Left lobe of liver (tissue), 2 donors: ENCODE results near the gene FAAP24. TPM values are rescaled to one million over a fixed set of nuclear protein-coding genes. Genes with fewer than 3 reads are reported as not detected.
"Not testable (repeated sequence)": the region's sequence is repeated elsewhere in the genome, so short reads cannot be mapped to it uniquely, and the experiment has no call there.

Experiments used
- ATAC-seq: fragments of 200-7000 bp; cut with Tn5 transposase; one replicate; pipeline ENCODE4 v1.9.1; 2020; ENCODE audit warnings: mild to moderate bottlenecking, moderate library complexity
- DNase-seq: peaks from one replicate; pipeline ENCODE4 v3.0.0-alpha.2; 2020; ENCODE audit warnings: low spot score
- total RNA-seq: library from RNA; stranded (reverse); gene quantifications from one replicate; pipeline ENCODE4 v1.2.1, GENCODE V29; 2021
- donor health status: DM: no; HTN: no; CAD: no; lungs with moderate emphysema.
- donor health status: DM: no; HTN: yes; CAD: no.

Gene FAAP24
- total RNA-seq, 1 donor from 2014 or later, result 1.1 TPM

DNA sequence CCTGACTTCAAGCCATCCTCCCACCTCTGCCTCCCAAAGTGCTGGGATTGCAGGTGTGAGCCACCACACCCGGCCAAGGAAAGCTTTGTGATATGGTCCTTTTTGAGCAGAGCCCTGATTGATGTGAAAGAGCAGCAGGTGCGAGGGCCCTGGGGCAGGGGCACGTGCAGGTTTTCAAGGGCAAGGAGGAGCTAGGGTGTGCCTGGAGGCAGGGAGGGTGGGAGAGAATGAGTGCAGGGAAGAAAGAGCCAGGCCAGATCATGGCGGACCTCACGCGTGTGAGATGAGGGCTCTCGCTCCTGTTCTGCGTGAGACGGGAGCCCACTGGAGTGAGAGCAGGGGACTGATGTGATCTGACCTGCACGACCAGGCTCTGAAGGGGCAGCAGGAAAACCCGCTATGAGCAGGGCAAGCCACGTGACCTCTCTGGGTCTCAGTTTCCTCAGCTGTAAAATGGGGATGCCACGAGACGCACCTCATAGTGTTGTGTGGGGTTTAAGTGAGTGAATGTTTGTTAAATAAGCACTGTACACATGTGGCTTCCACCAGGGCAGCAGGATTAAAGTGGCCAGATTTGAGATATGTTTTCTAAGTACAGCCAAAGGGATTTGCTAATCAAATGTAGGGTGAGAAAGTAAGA, 25.8 kb downstream of the FAAP24 start:
- ATAC-seq (no peak), DNase-seq (no peak)

DNA sequence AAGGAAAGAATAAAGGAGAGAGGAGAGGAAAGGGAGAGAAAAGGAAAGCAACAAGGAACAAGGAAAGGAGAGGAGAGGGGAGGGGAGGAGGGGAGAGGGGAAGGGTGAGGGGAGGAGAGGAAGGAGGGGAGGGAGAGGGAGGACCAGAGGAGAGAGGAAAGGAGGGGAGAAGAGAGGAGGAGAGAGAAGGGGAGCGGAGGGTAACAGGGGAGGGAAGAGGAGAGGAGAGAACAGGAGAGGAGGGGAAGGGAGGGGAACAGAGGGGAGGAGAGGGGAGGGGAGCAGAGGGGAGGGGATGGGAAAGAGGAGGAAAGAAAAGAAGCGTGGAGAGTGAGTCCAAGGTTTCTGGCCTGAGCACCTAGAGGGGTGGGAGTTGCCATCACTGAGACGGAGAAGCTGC, 26.7 kb downstream of the FAAP24 start:
- ATAC-seq (no peak), DNase-seq (no peak)

DNA sequence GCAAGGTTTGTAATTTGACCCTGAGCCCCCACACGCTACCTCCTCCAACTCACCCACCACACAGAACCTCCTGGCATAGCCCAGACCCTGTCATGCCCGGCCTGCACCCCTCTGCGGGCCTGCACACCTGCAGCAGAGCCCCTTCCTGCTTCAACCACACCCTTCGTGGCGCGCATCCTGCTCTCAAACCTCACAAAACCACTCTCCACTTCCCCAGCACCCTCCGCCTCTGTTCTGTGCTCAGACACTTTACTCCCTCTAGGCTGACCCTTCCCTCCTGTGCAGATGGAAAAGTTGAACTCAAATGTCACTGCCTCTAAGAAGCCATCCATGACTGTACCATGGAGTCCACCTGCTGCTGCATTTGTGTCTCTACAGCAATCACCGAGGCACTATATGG, 28.5 kb downstream of the FAAP24 start:
- no peak for ATAC-seq
- DNase-seq, result no peak

DNA sequence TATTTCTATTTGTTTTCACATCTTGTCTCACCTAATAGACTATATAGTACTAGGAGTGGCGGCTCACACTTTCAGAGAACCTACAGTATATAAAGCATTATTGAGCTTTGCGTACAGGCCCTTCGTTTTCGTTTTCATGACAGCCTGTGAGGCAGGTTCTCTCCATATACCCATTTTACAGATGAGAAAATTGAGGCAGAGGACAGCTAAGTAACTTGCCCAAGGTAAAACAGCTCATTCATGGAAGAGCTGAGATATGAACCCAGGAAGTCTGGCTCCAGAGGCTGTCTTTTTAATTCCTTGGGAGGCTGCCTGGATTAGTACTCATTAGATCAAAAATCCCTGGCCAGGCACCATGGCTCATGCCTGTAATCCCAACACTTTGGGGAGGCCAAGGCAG, 28.9 kb downstream of the FAAP24 start:
- ATAC-seq (no peak), DNase-seq (no peak)

DNA sequence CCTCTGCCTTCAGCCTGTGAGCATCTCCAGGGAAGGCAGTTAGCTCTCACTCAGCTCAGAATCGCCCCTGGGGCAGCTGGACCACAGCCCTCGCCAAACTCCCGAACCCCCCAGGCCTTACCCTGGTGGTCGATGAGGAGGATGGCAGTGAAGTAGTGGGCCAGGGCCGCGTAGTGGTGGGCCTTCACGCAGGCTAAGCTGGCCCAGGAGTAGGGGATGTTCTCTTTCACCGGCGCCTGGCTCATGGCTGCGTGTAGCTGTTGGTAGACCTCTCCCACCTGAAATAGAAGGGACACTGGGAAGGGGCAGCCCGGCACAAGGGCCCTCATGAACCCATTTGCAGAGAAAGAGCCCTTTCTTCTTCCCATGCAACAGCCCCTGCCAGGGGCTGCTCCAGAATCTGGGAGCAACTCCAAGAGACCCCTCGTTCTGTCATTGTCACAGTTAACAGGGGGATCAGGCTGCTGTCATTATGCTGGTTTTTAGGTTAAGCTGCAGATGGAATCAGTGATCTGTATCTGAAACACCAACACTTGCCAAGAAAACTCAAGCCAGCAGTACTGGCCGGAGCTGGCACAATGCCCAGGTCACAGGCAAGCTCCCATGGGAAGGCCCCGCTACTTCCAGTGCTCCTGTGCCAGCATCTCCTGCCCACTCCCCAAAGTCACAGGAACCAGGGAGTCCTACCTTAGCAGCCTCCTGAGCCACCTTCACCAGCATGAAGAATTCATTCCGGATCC, 30.3 kb downstream of the FAAP24 start:
- ATAC-seq, result peak; percentile 83
- DNase-seq, result peak; percentile 70

DNA sequence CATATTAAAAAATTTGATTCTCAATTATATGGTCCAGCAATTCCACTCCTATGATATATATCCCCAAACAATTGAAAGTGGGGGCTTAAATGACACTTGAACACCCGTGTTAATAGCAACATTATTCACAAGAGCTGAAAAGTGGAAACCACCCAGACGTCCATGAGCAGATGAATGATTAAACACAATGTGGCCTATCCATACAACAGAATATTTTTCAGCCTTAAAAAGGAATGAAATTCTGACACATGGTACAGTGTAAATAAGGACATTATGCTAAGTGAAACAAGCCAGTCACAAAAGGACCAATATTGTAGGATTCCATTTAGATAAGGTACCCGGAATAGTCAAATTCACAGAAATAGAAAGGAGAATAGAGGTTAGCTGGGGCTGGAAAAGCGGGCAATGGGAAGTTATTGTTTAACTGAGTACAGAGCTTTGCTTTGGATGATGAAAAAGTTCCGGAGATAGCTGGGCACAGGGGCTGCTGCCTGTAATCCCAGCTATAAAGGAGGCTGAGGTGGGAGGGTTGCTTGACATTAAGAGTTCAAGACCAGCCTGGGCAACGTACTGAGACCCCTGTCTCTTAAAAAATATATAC, 31.5 kb downstream of the FAAP24 start:
- peak; percentile 80 for ATAC-seq
- not testable (repeated sequence) for DNase-seq

DNA sequence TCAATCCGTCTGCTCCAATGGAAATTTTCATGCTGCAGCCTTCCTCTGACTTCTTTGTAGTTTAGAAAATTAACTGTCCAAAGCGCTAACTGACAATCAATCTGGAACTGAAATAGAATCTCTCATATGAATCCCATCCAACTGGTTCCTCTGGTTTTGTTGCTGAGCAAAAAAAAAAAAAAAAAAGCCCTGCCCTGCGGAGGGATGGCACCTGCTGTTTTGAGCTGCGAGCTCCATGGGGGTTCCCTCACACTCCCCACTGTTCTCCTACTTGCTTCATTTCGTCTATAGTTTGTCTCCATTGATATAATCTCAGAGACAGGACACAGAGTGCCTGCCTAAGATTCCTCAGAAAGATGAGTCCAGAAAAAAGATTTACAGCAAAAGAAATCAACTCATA, 33.4 kb downstream of the FAAP24 start:
- ATAC-seq (no peak), DNase-seq (no peak)

DNA sequence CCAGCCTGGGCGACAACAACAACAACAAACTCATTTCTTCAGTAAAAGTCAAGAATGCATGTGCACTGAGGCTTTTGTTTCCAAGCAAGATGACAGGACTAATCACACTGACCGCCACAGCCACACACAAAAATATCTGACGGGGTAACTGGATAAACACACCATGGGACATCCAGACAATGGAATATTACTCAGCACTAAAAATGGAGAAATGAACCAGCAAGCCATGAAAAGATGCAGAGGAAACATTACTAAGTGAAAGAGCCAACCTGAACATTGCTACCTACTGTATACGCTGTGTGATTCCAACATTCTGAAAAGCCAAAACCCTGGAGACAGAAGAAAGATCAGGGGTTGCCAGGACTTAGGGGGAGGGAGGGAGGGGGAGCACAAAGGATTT, 36.7 kb downstream of the FAAP24 start:
- no peak for DNase-seq
- no peak for ATAC-seq

DNA sequence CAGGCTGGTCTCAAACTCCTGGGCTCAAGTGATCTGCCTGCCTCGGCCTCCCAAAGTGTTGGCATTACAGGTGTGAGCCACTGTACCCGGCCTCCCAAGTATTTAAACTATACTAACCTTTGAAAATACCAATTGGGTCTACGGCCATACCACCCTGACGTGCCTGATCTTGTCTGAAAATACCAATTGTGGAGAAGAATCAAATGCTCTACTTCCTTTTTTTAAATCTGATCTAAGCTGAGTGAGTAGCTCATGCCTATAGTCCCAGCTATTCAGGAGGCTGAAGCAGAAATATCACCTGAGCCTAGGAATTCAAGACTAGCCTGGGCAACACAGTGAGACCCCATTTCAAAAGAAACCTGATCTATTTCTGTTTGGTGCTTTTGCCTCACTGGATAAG, 38.8 kb downstream of the FAAP24 start:
- not testable (repeated sequence) for ATAC-seq, DNase-seq

DNA sequence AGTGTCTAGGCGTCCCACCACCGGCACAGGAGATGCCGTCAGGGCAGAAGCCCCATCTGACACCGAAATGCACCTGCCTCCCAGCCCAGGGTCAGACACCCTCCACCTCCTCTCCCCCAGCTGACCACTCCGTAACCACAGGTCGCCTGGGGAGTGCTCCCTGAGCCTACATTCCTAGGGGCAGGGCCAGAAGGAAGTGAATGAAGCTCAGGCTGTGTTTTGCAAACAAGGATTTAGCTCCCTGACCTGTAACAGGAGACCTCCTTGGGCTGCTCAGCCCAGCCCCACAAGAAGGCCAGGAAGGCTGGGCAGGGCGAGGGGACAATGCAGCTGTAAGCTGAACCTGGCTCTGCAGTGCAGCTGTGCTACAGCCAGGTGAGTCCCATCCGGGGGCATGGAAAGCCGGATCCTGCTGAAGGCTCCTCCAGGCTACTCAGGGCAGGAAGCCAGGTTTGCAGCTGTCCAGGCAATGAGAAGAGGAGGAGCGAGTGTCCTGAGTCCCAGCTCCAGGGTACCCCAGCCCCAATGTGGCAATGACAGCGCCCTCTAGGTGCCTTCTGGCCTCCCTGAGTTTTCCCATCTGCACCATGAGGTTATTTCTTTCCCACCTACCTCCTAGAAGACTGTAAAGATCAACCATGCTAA, 50.6 kb downstream of the FAAP24 start:
- DNase-seq, result no peak
- ATAC-seq, result no peak

DNA sequence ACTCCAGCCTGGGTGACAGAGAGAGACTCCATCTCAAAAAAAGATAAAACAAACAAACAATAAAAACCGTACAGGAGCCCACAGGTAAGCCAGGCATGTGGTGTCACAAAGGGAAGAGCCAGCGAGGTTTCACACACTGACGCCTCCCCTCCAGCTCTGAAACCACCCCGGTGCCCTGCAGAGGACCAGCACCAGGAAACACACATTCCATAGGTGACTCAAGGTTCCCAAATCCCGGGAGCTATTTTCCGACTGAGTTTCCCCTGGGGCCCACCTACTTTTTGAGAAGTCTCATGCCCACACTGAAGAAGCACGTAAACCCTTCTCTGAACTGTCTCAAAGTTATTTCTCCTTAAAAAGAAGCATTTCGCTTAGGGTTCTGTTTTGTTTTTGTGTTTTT, 52.4 kb downstream of the FAAP24 start:
- DNase-seq (no peak), ATAC-seq (no peak)

DNA sequence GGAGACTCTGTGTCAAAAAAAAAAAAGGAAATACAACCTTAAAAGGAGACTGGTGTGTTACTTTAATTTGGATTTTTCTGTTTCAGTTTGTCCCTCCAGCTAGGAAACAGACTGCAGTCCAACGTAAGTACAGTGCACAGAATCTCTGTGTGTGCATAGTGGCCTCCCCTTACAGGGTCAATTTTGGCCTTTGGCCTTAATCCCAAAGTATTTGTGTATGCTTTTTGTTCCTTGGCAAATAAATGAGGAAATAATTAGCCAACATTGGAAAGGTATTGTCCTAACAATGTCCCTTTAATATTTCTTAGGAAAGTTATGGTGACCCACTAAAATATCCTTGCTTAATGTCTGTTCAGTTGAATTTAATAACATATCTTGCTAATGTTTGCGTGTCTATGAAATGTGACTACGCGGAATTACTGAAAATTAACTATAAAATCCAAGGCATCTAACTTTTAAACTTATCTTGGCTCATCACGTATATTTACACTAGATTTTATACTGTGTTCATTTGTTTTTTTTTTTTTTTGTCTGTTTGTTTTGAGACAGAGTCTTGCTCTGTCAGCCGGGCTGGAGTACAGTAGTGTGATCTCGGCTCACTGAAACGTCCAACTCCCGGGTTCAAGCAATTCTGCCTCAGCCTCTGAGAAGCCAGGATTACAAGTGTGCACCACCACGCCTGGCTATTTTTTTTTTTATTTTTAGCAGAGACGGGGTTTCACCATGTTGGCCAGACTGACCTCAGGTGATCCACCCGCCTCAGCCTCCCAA, 53.6 kb downstream of the FAAP24 start:
- peak; percentile 62 for ATAC-seq
- not testable (repeated sequence) for DNase-seq

DNA sequence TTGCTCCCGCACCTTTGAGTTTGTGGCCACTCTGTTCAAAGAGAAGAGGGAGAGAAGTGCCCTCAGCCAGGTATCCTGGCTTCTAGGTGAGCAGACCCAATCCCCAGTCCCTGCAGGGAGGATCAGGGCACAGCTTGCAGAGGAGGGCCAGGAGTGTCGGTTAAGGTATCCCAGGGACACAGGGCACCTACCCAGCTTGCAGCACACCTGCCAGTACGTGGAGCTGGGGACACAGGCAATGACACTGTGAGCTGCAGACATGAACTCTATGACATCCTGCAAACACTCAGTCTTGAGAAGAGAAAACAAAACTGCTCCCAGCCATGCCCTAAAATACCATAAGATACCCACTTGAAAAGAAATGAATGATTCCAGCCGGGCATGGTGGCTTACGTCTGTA, 54.6 kb downstream of the FAAP24 start:
- ATAC-seq, result peak; percentile 76

More for the DNA sequence above, 54.6 kb downstream of the FAAP24 start:
- DNase-seq, result not testable (repeated sequence)

Other genes starting within 250 kb of the FAAP24 start
- gene SLC7A9, start 102.5 kb upstream of the FAAP24 start, total RNA-seq, result 11.4 TPM
- gene CEP89, start 284 bp upstream of the FAAP24 start, total RNA-seq, result 4.6 TPM
- 9.9 TPM for gene RHPN2, start 92.6 kb downstream of the FAAP24 start, total RNA-seq
- gene GPATCH1, start 108.9 kb downstream of the FAAP24 start, total RNA-seq, result 4.0 TPM
- not detected for gene WDR88, start 159.9 kb downstream of the FAAP24 start, total RNA-seq
- gene LRP3, start 222.1 kb downstream of the FAAP24 start, total RNA-seq, result 45.7 TPM